GM21737 (cell line): ENCODE results near the gene PEX10.
"Not testable (repeated sequence)": the region's sequence is repeated elsewhere in the genome, so short reads cannot be mapped to it uniquely, and the experiment has no call there.

Experiments used
- ATAC-seq: cut with Tn5 transposase; IDR thresholded peaks from one replicate; pipeline ENCODE4 v1.9.1; 2021; ENCODE audit warnings: mild to moderate bottlenecking, moderate library complexity; ENCODE audit not compliant: unreplicated experiment

The PEX10 gene

DNA sequence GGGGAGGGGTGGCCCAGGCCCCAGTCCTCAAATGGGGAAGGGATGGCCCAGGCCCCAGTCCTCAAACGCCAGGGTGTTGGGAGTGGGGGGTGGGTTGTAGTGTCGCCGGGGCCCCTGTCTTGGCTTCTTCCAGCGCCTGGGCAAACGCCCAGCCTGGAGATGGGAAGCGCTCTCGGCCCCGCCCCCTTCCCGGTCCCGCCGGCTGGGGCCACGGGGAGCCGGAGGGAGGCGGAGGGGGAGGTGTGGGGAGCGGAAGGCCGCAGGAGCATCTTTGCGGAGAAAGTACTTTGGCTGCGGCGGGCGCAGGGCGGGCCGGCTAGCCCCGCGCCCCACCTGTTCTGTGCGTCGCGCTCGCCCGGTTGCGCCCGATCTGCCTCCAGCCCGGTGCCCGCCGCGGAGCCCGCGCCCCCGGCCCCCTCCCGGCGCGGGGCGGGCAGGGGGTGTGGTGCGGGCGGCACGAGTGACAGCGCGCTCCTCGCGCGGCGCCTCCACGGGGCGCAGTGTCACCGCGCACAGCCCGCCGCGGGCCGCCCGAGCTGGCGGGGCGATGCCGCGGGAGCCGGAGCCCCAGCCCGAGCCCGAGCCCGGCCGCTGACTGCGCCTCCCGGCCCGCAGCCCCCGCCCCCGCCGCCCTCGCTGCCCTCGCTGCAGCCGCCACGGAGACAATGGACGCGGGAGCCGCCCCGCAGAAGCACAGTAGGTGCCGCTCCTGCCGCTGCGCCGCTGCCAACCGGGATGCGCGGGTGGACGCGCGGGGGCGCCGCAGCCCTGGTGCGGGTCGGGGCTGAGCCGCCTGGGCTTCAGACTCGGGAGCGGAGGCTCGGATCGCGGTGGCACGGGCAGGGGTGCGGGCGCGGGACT lies 31.1 kb upstream of the PEX10 start:
- ATAC-seq = no peak

DNA sequence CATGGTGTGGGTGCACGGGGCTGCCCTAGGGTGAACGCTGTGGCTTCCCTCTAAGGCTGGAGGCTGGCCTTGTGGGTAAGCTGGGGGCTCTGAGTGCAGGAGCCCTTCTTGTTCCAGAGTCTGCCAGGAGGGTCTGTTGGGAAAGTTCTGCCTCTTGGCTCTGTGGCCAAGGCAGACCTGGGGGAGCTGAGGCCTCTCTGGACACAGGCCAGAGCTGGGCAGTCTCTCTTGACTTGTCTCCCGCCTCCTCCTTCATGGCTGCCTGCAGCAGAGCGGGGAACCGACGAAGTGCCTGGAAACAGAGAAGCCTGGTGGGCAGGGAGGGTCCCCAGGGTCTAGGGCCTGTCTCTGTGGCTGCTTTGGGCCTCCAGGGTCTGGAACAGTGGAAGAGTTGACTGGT lies 30.3 kb upstream of the PEX10 start:
- ATAC-seq = no peak

DNA sequence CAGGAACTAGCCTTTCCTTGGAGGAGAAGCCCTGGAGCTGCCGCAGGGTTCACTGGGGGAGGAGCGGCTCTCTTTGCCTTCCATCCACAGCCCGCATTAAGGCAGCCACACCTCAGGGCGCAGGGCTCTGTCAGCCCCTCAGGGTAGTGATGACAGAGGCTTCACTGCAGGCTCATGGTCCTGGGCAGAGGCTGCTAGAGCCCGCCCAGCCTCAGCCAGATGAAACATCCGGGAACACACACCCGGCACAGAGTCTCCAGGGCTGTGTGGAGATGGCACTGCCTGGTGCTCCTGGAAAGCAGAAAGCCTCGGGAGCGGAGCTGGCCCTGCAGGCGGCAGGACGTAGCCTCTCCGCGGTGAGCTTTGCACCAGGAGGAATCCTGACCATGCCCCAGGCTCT lies 29.4 kb upstream of the PEX10 start:
- ATAC-seq = no peak

DNA sequence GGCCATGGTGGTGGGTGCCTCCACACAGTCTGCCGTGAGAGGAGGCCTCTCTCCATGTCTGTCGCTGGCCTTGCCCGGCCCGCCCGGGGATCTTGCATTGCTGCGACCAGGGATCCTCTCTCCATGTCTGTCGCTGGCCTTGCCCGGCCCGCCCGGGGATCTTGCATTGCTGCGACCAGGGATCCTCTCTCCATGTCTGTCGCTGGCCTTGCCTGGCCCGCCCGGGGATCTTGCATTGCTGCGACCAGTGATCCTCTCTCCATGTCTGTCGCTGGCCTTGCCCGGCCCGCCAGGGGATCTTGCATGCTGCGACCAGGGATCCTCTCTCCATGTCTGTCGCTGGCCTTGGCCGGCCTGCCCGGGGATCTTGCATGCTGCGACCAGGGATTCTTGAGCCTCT lies 28.0 kb upstream of the PEX10 start:
- ATAC-seq = not testable (repeated sequence)

DNA sequence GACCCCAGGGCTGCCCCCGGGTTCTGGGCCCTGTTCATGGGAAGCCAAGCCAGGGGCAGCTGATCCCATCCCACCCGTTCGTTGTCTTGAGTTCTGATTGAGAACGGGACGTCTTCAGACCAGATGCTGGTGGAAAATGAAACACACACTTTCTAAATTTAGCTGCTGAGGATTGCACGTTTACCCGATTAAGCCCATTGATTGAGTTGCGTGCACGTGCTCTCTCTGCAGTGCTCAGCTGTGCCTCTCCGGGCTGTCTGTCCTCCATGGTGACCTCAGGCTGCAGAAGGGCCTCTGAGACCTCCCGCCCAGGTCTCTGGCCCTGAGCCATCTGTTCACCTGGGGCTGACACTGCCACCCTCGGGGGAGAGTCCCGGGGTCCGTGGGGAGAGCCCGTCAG lies 27.0 kb upstream of the PEX10 start:
- no peak for ATAC-seq

DNA sequence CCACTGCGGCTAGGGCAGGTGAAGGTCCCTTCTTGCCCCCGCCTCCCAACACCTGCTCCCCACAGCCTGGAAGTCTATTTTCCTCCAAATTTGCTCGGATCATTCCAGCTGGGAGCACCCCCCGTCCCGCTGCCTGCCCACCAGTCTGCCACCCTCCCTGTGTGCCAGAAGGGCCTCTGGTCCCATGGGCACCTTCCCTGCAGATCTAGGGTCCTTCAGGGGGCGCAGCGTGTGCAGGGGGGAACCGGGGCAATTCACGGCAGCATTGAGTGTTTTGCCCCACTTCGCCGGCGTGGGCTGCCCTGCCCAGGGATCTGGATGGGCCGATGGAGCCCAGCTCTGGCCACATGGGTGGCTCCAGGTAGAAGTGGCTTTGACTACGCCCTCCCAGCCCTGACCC lies 26.3 kb upstream of the PEX10 start:
- ATAC-seq = no peak

DNA sequence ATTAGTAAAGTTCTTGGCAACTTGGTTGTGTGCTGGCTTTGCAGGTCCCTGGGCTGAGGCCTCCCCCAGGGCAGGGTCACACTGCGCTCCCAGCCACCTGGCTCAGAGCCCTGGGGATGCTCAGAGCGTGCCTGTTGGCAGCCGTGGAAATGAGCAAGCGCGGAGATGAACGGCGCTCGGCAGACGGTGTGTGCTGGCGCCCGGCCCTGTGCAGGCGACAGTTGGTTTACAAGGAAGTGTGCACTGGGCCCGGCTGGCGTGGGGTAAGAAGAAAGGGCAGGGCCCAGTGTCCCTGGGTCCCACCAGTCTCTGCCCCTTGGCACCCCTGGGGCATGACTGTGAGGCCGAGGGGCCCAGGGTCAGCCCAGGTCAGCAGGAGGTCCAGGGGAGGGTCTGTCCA lies 25.7 kb upstream of the PEX10 start:
- no peak for ATAC-seq

DNA sequence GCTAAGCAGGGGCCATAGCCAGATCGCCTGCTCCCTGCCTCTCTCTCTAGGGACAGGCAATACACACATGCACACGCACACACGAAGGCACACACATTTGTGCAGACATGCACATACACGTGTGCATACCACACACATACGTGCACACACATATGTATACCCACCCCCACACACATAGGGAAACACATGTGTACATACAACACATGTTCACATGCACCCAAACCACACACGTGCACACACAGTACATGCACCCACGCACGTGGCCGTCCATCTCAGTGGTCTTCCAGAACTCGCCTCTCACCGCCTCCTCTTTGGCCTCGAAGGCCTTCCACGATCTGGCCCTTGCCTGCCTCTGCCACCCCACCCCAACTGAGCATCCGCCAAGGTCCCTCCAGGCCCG lies 25.3 kb upstream of the PEX10 start:
- ATAC-seq = no peak

DNA sequence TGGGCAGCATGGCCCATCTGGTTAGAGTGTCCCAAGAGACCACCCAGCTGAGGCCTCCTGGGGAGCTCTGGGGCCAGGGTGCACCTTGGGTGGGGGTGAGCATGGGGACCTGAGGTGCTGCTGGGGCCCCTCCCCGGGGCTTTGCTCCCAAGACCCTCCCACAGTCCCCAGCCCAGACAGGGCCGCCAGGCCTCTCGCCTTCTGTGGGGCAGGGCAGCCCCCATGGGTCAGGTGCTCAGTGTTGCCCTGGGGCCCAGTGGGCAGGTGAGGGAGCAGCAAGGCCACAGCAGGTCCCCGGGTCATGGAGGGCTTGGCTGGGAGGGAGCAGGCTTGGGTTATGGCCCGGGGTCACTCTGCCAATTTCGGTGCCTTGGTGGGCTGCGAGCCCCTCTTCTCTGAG lies 24.5 kb upstream of the PEX10 start:
- ATAC-seq = no peak

DNA sequence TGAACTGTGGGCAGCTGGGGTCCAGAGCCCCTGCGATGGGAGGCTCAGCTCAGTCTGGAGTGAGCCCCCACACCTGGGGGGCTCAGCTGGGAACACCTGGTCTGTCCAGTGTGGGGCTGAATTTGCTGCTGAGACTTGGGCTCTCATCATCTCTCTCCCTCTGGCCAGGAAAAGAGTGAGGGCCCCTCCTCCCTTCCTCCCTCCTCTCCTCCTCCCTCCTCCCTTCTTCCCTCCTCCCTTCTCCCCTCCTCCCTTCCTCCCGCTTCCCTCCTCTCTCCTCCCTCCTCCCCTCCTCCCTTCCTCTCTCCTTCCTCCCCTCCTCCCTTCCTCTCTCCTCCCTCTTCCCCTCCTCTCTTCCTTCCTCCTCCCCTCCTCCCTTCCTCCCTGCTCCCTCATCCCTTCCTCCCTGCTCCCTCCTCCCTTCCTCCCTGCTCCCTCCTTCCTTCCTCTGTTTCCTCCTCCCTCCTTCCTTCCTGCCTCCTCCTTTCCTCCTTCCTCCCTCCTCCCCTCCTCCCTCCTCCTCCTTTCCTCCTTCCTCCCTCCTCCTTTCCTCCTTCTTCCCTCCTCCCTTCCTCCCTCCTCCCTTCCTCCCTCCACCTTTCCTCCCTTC lies 23.5 kb upstream of the PEX10 start:
- ATAC-seq = no peak

DNA sequence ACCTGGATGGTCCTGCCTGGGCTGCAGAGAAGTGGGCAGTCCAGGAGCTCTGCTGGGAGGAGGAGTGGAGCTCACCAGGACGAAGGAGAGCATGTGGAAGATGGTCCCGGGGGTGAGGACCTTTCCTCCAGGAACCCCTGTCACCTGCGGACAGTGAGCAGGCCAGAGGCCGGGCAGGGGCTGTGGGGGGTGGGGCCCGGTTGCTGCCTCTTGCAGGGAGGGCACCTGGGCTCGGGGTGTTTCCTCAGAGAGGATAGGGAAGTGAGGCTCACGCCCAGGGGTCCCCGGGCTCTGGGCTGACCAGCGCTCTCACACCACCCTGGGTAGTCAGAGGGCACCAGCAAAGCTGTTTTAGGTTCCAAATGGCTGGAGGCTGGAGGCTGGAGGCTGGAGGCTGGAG lies 22.7 kb upstream of the PEX10 start:
- ATAC-seq = no peak

DNA sequence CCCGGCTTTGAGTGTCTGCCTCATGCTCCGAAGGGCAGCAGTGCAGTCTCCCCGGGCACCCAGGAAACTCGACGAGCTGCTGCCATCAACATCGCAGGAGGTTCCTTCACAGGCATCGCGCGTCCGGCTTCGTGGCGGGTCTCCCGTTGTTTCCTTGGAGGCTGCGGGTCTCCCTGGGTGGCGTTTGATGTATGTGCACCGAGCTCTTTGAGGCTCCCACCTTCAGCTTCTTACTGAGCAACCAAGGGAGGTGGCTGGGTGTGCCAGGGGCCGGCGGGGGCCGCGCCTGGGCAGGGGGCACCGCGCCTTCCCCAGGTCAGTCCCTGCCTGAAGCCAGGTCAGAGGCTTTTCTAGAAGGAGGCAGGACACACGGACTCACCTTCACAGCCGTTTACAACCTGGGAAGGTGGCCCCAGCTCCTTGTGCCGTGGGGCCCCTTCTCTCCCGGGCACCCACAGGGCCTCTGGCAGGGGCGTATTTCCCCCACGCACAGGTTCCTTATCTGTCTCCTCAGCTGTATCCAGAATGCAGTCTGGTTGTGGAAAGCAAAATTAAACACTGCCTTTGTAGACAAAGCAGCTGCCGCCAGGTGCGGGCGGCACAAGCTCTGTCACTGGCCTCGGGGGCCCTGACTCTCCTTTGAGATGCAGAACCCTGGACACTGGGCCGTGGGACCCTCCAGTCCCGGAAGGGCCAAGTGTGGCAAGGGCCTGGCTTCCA lies 21.7 kb upstream of the PEX10 start:
- ATAC-seq = no peak

DNA sequence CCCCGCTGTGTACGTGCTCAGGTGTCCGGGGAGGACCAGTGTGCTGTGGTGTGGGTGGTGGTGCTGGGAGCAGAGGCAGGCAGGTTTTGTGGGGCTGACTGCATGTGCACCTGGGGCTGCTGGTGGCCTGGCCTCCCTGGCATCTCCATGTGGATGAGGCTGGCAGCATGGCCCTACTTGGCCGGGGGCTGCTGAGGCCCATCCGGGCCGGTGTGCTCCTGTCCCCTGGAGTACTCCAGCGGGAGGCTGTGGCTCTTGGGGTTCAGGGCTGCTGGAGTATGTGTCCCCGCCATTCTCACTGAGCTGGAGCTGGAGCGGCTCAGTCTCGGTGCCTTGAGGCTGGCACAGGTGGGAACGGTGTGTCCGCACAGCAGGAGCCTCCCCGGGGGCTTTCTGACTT lies 20.8 kb upstream of the PEX10 start:
- ATAC-seq = no peak

DNA sequence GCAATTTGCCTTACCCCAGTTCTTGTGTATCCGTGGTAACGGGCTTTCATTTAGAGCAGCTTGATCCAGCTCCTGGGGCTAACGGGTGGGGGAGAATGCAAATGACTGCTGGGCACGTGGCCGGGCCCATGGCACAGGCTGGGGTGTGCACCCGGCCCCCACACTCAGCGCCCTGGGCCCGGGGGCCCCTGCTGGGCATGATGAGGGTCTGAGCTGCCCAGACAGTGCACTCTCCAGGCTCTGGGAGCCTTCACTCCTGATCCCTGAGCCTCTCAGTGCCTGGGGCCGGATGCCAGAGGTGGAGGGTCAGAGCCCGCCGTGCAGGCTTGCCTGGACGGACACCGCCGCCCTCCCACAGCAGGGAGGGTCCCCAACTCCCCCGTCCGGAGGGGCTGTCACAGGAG lies 20.1 kb upstream of the PEX10 start:
- ATAC-seq = no peak

DNA sequence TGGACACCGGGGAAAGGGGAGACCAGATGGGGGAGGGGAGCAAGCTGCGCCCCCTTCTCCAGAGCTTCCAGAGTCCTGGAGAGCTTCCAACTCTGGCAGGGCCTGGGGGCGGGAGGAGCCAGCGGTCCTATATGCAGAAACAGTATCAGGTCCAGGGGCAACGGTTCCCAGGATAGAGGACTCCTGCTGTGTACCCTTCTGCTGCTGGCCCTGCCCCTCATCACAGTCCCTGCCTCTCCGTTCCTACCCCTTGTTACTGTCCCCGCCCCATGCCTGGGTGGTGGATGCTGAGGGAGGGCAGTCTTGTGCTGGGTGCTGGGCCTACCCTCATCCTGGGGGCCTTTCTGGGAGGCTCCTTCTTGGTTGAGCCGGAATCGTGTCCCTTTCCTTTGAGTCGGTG lies 19.2 kb upstream of the PEX10 start:
- ATAC-seq = no peak

DNA sequence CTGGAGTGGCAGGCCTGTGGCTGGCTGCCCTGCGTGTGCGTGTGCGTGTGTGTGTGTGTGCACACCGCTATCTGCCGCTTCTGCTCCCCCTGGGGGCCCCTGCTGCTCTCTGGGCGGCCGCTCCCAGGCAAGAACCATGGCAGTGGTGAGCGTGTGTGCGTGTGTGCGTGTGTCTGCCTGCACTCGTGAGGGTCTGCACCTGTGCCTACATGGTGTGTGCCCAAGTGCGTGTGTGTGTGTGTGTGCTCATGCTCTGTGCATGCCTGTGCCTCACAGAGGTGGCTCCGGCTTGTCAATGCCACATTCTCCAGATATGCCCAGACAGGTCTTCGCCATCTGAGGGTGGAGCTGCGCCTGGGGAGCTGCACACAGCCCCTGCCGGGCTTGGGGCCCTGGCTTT lies 18.7 kb upstream of the PEX10 start:
- no peak for ATAC-seq

DNA sequence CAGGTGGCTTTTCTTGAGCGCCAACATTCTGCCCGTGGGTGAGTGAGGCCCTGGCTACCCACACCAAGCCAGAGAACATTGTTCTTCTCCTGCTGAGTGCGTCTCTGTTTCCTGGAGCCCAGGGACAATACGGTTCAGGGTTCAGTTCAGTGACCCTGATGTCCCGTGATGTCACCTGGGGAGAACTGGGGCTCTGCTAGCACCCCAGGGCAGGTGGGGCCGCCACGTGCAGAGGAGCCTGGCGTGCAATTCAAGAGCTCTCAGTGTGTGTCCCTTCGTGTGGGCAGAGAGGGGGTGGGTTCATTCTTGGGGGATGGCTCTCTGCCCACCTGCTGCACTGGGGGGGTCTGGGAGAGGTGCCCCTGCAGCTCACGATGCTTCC lies 18.2 kb upstream of the PEX10 start:
- no peak for ATAC-seq

DNA sequence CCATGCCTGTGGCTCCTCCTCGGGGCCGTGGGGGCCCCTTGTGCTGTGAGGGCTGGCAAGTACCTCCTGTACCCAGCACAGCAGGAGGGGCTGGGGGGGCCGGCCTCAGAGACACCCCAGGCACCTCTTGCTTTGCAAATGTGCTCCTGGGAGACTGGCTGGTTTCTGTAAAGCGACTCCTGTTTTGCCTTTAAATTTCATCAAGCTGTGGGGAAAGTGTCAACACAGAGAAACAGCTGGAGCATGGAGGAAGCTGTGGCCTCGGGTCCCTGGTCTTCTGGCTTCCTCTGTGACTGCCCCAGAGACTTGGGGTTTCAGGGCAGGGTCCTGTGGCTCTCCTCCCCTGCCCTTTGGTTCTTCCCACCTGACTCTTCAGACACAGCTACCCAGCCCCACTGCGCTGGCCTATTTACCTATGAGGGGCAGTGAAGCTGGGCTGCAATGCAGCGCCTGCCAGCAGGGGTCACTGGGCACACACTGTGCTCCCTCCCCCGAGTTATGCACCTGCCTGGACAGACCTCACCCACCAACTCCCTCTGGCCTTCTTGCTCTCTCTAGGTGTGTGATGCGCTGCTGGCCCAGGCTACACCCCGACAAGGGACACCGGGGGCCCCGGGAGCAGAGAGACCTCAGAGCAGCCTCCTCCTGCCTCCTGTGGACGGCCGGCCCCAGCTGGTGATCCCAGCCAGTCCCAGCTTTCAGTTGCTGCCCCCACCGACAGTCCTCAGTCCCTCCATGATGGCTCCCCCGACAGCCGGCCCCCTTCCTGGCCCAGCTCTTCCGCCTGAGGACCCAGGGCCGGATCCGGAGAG lies 17.6 kb upstream of the PEX10 start:
- no peak for ATAC-seq

DNA sequence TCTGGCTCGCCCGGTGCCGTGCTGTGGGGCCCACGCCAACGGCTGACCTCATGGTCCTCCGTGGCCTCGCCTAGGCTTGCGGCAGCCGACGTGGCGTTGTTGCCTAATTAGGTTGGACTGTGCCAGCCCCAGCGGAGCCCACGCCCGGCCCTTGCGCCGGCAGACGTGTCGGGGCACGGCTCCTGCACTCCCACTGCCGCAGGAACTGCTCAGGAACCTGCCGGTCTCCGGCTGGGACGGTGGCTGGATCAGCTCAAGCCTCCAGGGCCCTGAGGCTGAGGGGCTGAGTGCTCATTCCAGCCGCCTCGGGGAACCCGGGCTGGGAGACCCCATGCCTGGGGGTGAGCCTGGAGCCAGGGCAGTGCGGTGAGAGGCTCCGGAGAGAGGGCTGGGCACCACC lies 16.1 kb upstream of the PEX10 start:
- ATAC-seq = no peak

DNA sequence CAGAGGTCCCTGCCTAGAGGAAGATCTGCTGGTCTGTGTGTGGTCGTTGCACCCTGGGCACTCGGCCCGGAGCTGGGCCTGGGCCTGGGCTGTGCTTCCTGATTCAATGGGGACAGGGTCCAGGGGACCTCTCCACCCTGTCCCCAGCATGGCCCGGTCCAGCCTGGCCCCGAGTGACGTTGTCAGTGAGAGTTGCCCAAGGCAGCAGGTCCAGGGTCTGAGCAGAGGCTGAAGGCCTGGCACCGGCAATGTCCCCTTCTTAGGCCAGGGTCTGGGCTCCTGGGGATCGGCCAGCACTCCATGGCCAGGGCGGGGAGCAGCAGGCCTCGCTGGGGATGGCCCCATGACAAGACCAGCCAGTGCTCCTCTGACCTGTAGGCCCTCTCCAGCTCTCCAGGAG lies 15.6 kb upstream of the PEX10 start:
- ATAC-seq = no peak

DNA sequence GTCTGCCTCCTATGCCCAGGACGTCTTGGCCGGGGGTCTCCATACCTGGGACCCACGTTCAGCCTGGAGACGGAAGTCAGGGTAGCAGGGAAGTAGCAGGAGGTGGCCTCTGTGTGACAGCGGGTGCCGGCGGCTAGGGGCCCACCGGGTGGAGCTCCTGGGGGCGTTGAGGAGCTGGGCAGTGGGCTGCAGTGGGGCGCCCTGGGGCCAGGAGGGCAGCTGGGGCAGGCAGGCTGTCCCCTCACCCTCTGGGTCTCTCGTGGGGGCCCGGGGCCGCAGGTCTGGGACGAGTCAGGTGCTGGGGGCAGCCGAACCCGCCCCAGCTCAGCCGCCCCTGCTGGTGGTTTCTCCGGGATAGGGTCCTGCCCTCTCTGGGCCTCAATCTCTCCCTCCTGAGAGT lies 14.7 kb upstream of the PEX10 start:
- ATAC-seq = no peak
